HG03439 (cell line): Measurements from ENCODE around the gene TMEM260.

Experiments used
- ATAC-seq: cut with Tn5 transposase; IDR thresholded peaks from one replicate; pipeline ENCODE4 v1.9.1; 2021; ENCODE audit warnings: mild to moderate bottlenecking, moderate library complexity; ENCODE audit not compliant: unreplicated experiment

Gene TMEM260

GRCh38 chr14:56579345-56580220 lies at the start of gene TMEM260:
Gene TMEM260, plus strand, starts transcription at chr14:56579798. Its CDS starts 117 bp downstream, at chr14:56579915.
- ATAC-seq = peak; percentile 97

- no peak for ATAC-seq
Observed at GRCh38 chr14:56532546-56532945, 47.1 kb upstream of the TMEM260 start.

- ATAC-seq = no peak
Observed at GRCh38 chr14:56534656-56535055, 44.9 kb upstream of the TMEM260 start.

- ATAC-seq = no peak
Observed at GRCh38 chr14:56539862-56540261, 39.7 kb upstream of the TMEM260 start.

GRCh38 chr14:56543436-56543835 lies 36.2 kb upstream of the TMEM260 start:
- no peak for ATAC-seq

- ATAC-seq = no peak
Observed at GRCh38 chr14:56549721-56550120, 29.9 kb upstream of the TMEM260 start.

GRCh38 chr14:56552615-56553014 lies 27.0 kb upstream of the TMEM260 start:
- no peak for ATAC-seq

GRCh38 chr14:56554301-56554700 lies 25.3 kb upstream of the TMEM260 start:
- ATAC-seq = no peak

- no peak for ATAC-seq
Observed at GRCh38 chr14:56555921-56556570, 23.6 kb upstream of the TMEM260 start.

GRCh38 chr14:56559182-56559581 lies 20.4 kb upstream of the TMEM260 start:
- ATAC-seq = no peak

GRCh38 chr14:56561606-56562005 lies 18.0 kb upstream of the TMEM260 start:
- no peak for ATAC-seq

GRCh38 chr14:56562883-56563282 lies 16.7 kb upstream of the TMEM260 start:
- ATAC-seq = no peak

GRCh38 chr14:56569174-56569573 lies 10.4 kb upstream of the TMEM260 start:
- no peak for ATAC-seq

GRCh38 chr14:56570295-56570694 lies 9.3 kb upstream of the TMEM260 start:
- ATAC-seq = no peak

- no peak for ATAC-seq
Observed at GRCh38 chr14:56580221-56580711, 668 bp downstream of the TMEM260 start.

GRCh38 chr14:56581041-56581727 lies 1.6 kb downstream of the TMEM260 start:
- no peak for ATAC-seq

- ATAC-seq = no peak
Observed at GRCh38 chr14:56585461-56586084, 6.0 kb downstream of the TMEM260 start.

- no peak for ATAC-seq
Observed at GRCh38 chr14:56587701-56588100, 8.1 kb downstream of the TMEM260 start.

- ATAC-seq = no peak
Observed at GRCh38 chr14:56590535-56590960, 10.9 kb downstream of the TMEM260 start.

- ATAC-seq = no peak
Observed at GRCh38 chr14:56592746-56593544, 13.3 kb downstream of the TMEM260 start.
